ENCODE results near the gene RNPEPL1.

DNA sequence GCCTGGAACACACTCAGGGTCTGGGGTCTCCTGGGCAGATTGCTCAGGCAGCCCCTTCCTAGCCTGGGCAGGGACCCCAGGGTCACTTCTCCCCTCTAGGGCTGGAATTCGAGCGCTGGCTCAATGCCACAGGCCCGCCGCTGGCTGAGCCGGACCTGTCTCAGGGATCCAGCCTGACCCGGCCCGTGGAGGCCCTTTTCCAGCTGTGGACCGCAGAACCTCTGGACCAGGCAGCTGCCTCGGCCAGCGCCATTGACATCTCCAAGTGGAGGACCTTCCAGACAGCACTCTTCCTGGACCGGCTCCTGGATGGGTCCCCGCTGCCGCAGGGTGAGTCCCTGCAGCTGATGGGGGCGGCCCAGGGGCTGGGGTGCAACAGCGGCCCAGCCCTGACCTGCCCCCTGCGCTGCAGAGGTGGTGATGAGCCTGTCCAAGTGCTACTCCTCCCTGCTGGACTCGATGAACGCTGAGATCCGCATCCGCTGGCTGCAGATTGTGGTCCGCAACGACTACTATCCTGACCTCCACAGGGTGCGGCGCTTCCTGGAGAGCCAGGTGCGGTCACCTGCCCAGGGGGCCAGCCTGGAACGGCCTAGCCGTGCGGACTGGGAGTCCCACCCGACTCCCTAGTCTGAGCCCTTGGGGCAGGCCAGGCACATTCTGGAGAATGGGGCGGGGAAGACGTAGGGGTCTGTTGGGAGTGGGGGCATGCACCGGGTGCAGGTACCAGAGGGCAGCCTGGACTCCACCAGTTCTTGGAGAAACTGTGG, 8.3 kb downstream of the RNPEPL1 start:
- TF ChIP-seq, protein P1, sequence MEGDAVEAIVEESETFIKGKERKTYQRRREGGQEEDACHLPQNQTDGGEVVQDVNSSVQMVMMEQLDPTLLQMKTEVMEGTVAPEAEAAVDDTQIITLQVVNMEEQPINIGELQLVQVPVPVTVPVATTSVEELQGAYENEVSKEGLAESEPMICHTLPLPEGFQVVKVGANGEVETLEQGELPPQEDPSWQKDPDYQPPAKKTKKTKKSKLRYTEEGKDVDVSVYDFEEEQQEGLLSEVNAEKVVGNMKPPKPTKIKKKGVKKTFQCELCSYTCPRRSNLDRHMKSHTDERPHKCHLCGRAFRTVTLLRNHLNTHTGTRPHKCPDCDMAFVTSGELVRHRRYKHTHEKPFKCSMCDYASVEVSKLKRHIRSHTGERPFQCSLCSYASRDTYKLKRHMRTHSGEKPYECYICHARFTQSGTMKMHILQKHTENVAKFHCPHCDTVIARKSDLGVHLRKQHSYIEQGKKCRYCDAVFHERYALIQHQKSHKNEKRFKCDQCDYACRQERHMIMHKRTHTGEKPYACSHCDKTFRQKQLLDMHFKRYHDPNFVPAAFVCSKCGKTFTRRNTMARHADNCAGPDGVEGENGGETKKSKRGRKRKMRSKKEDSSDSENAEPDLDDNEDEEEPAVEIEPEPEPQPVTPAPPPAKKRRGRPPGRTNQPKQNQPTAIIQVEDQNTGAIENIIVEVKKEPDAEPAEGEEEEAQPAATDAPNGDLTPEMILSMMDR (IDR thresholded peaks at IDR 0.05; ENCODE audit: poor library complexity), result no peak
- TF ChIP-seq EZH2phosphoT487 (IDR thresholded peaks at IDR 0.05; ENCODE audit: low read depth, severe bottlenecking, unreplicated experiment) (no peak), EZH2 (IDR thresholded peaks at IDR 0.05; ENCODE audit: borderline replicate concordance) (no peak)

All from hepatocyte (in vitro differentiated cells).